Large intestine (tissue), 3 donors: ENCODE measurements around the gene NUP85. TPM values are rescaled to one million over a fixed set of nuclear protein-coding genes. Genes with fewer than 3 reads are reported as not detected.
"Not testable (repeated sequence)": the region's sequence is repeated elsewhere in the genome, so short reads cannot be mapped to it uniquely, and the experiment has no call there.

Source experiments
- DNase-seq, 2 donors: peaks; one replicate each; pipeline versions ENCODE4 v3.0.0 to v3.0.0-alpha.2; 2013
- H3K27ac ChIP-seq: one replicate; pipeline ENCODE4 v1.5.1; 2013; ENCODE audit warnings: low read length
- H3K27me3 ChIP-seq: 2 replicates; pipeline ENCODE4 v1.6.1; 2013; ENCODE audit warnings: low read length; ENCODE audit not compliant: control insufficient read depth, insufficient read depth
- H3K36me3 ChIP-seq: 2 replicates; pipeline ENCODE4 v1.6.1; 2013; ENCODE audit warnings: low read length; ENCODE audit not compliant: control insufficient read depth, insufficient read depth
- H3K4me1 ChIP-seq: one replicate; pipeline ENCODE4 v1.6.1; 2013; ENCODE audit warnings: low read length; ENCODE audit not compliant: control insufficient read depth, insufficient read depth
- H3K4me3 ChIP-seq: one replicate; pipeline ENCODE4 v1.5.1; 2013; ENCODE audit warnings: low read length
- H3K9me3 ChIP-seq: one replicate; pipeline ENCODE4 v1.6.1; 2013; ENCODE audit warnings: mild to moderate bottlenecking, low read depth, low read length, moderate library complexity; ENCODE audit not compliant: control insufficient read depth
- WGBS: methylation state at CpG from one replicate; pipeline ENCODE4 v1.1.5; 2013; ENCODE audit warnings: low lambda C conversion rate; ENCODE audit not compliant: insufficient coverage; 5-methylcytosine and 5-hydroxymethylcytosine counted together
- polyA plus RNA-seq: library from polyadenylated mRNA; unstranded; fragments of 120-200 nt; gene quantifications from one replicate; pipeline ENCODE4 v1.2.1, GENCODE V29; 2013

Gene NUP85
- polyA plus RNA-seq, 1 donor, result 49.9 TPM

GRCh38 chr17:75277664-75278071, 72.2 kb downstream of the NUP85 start:
- Histone ChIP-seq H3K27ac (no peak overlapping the region), H3K27me3 (no peaks in the 10 kb centered on the region), H3K4me3 (no peak overlapping the region), H3K9me3 (no peaks in the 10 kb centered on the region), H3K36me3 (peaks cover 15% of the 10 kb centered on the region), H3K4me1 (no peaks in the 10 kb centered on the region)
- no CpG with 5 or more reads among the region's 6 CpGs for WGBS
- DNase-seq, result no peak

- DNase-seq, H3K9me3 ChIP-seq, H3K4me3 ChIP-seq, H3K36me3 ChIP-seq, H3K27ac ChIP-seq, H3K4me1 ChIP-seq, H3K27me3 ChIP-seq: not testable (repeated sequence)
- no CpG with 5 or more reads among the region's 4 CpGs for WGBS
These were observed 74.7 kb downstream of the NUP85 start for GRCh38 chr17:75280189-75280588.

- H3K9me3 ChIP-seq, result no peaks in the 10 kb centered on the region
- H3K36me3 ChIP-seq, result peaks cover 8% of the 10 kb centered on the region
- no peak overlapping the region for H3K4me3 ChIP-seq
- H3K27me3 ChIP-seq, result no peaks in the 10 kb centered on the region
- H3K4me1 ChIP-seq, result peaks cover 5% of the 10 kb centered on the region
- no peak for DNase-seq
- H3K27ac ChIP-seq, result no peak overlapping the region
- no CpG with 5 or more reads among the region's 6 CpGs for WGBS
These were observed 79.6 kb downstream of the NUP85 start for GRCh38 chr17:75285123-75285522.

Other genes with a start within 250 kb of the NUP85 start
- gene HID1, start 232.9 kb upstream of the NUP85 start, polyA plus RNA-seq, result 42.3 TPM
- 6.8 TPM for gene CDR2L, start 218.0 kb upstream of the NUP85 start, polyA plus RNA-seq
- 24.1 TPM for gene MRPL58, start 193.0 kb upstream of the NUP85 start, polyA plus RNA-seq
- gene ATP5PD, start 158.7 kb upstream of the NUP85 start, polyA plus RNA-seq, result 321 TPM
- 16.1 TPM for gene KCTD2, start 158.5 kb upstream of the NUP85 start, polyA plus RNA-seq
- gene SLC16A5, start 117.7 kb upstream of the NUP85 start, polyA plus RNA-seq, result 25.5 TPM
- gene ARMC7, start 95.7 kb upstream of the NUP85 start, polyA plus RNA-seq, result 9.3 TPM
- gene NT5C, start 73.9 kb upstream of the NUP85 start, polyA plus RNA-seq, result 52.2 TPM
- gene JPT1, start 51.2 kb upstream of the NUP85 start, polyA plus RNA-seq, result 93.1 TPM
- 338 TPM for gene SUMO2, start 22.7 kb upstream of the NUP85 start, polyA plus RNA-seq
- gene GGA3, start 55.9 kb downstream of the NUP85 start, polyA plus RNA-seq, result 41.3 TPM
- gene MRPS7, start 56.2 kb downstream of the NUP85 start, polyA plus RNA-seq, result 59.3 TPM
- 23.2 TPM for gene MIF4GD, start 65.6 kb downstream of the NUP85 start, polyA plus RNA-seq
- gene SLC25A19, start 83.8 kb downstream of the NUP85 start, polyA plus RNA-seq, result 10.8 TPM
- gene GRB2, start 200.0 kb downstream of the NUP85 start, polyA plus RNA-seq, result 67.7 TPM